H1 (cell line): ENCODE data around the gene NADK2. TPM values are rescaled to one million over a fixed set of nuclear protein-coding genes. Genes with fewer than 3 reads are reported as not detected.

Source experiments
- CTCF ChIA-PET: fragments of 300-600 bp; sonication (Branson Sonifier 250); formaldehyde crosslinking; loops from one replicate; lab custom pipeline; 2021; ENCODE audit not compliant: partially characterized antibody; lab: Charles Lee
- POLR2A ChIA-PET: fragments of 300-600 bp; sonication (Branson Sonifier 250); formaldehyde crosslinking; loops from one replicate; lab custom pipeline; 2021; ENCODE audit warnings: inconsistent platforms; ENCODE audit not compliant: partially characterized antibody; lab: Charles Lee
- DNase-seq, 2 experiments: peaks; one replicate each; pipeline versions ENCODE4 v3.0.0 to v3.0.0-alpha.2; 2010 to 2022; ENCODE audit warnings: low spot score in 2 of 2, low read depth in 1 of 2, mixed read lengths in 1 of 2
- FAIRE-seq: peaks from 2 replicates; lab custom pipeline; 2011; peaks lifted over from hg19 to GRCh38; lab: Jason Lieb, UNC
- H2AFZ ChIP-seq: 2 replicates; pipeline ENCODE4 v1.8.1; 2012; ENCODE audit warnings: low read length, inconsistent platforms
- H2AK5ac ChIP-seq: 2 replicates; pipeline ENCODE4 v1.6.1; 2013; ENCODE audit warnings: low read depth, low read length
- H2BK120ac ChIP-seq: replicated peaks from 2 replicates; pipeline ENCODE3; 2013; ENCODE audit warnings: low read depth, low read length, inconsistent platforms
- H2BK12ac ChIP-seq: 2 replicates; pipeline ENCODE4 v1.6.1; 2013; ENCODE audit warnings: low read depth, low read length
- H2BK15ac ChIP-seq: 2 replicates; pipeline ENCODE4 v1.6.1; 2013; ENCODE audit warnings: low read length
- H2BK20ac ChIP-seq: 2 replicates; pipeline ENCODE4 v1.6.1; 2013; ENCODE audit warnings: low read length
- H2BK5ac ChIP-seq: 2 replicates; pipeline ENCODE4 v1.6.1; 2013; ENCODE audit warnings: low read depth, low read length
- H3K14ac ChIP-seq: 2 replicates; pipeline ENCODE4 v1.6.1; 2013; ENCODE audit warnings: inconsistent platforms; ENCODE audit not compliant: insufficient read length
- H3K18ac ChIP-seq: 2 replicates; pipeline ENCODE4 v1.6.1; 2013; ENCODE audit warnings: low read length; ENCODE audit errors: extremely low read depth
- H3K23ac ChIP-seq: 2 replicates; pipeline ENCODE4 v1.6.1; 2013; ENCODE audit warnings: inconsistent platforms; ENCODE audit not compliant: insufficient read length
- H3K23me2 ChIP-seq: 2 replicates; pipeline ENCODE4 v1.6.1; 2013; ENCODE audit warnings: low read depth, low read length
- H3K27ac ChIP-seq: 2 replicates; pipeline ENCODE4 v1.6.1; 2011; ENCODE audit warnings: low read depth, low read length, inconsistent platforms
- H3K27me3 ChIP-seq, 4 experiments: replicated peaks in 1 of 4; 1 replicate in 1 of 4; 2 replicates in 3 of 4; pipeline versions ENCODE4 v1.6.1 to v1.8.1; 2011 to 2013; ENCODE audit warnings: low read length in 3 of 4, mild to moderate bottlenecking in 3 of 4, inconsistent platforms in 2 of 4, mixed read lengths in 2 of 4, moderate library complexity in 1 of 4; ENCODE audit not compliant: control insufficient read depth in 3 of 4, insufficient read depth in 3 of 4; ENCODE audit errors: extremely low read depth in 1 of 4
- H3K36me3 ChIP-seq, 4 experiments: 2 replicates each; pipeline versions ENCODE4 v1.6.1 to v1.8.1; 2011 to 2013; ENCODE audit warnings: mild to moderate bottlenecking in 4 of 4, low read length in 3 of 4, moderate library complexity in 2 of 4, control low read depth in 1 of 4, inconsistent platforms in 1 of 4; ENCODE audit not compliant: insufficient read depth in 4 of 4, control insufficient read depth in 2 of 4
- H3K4ac ChIP-seq: replicated peaks from 2 replicates; pipeline ENCODE3; 2013; ENCODE audit warnings: low read length, low read depth, mixed read lengths, inconsistent platforms; ENCODE audit not compliant: insufficient read length
- H3K4me1 ChIP-seq, 4 experiments: replicated peaks in 1 of 4; 1 replicate in 1 of 4; 2 replicates in 3 of 4; pipeline versions ENCODE4 v1.6.1 to v1.8.1; 2011 to 2013; ENCODE audit warnings: low read length in 3 of 4, inconsistent platforms in 2 of 4, mixed read lengths in 1 of 4; ENCODE audit not compliant: insufficient read depth in 4 of 4, control insufficient read depth in 3 of 4
- H3K4me2 ChIP-seq, 2 experiments: 2 replicates each; pipeline versions ENCODE4 v1.6.1 to v1.8.1; 2011 to 2013; ENCODE audit warnings: low read depth in 2 of 2, low read length in 2 of 2, control low read depth in 1 of 2, inconsistent platforms in 1 of 2, mild to moderate bottlenecking in 1 of 2; ENCODE audit not compliant: insufficient read depth in 1 of 2
- H3K4me3 ChIP-seq, 4 experiments: fragments of 200-600, 300-600 bp in 1 of 4; sonication (generic), shearing (Covaris generic), sonication (Bioruptor Twin) in 1 of 4; 2 replicates each; pipeline versions ENCODE4 v1.5.1 to v1.8.1; 2011 to 2016; ENCODE audit warnings: low read length in 4 of 4, low read depth in 3 of 4, control low read depth in 2 of 4, inconsistent platforms in 2 of 4, mild to moderate bottlenecking in 2 of 4, mixed read lengths in 1 of 4, moderate library complexity in 1 of 4; ENCODE audit not compliant: insufficient read depth in 2 of 4; ENCODE audit errors: extremely low read depth in 1 of 4
- H3K56ac ChIP-seq: replicated peaks from 2 replicates; pipeline ENCODE3; 2013; ENCODE audit warnings: low read depth, mild to moderate bottlenecking, mixed read lengths, low read length, inconsistent platforms; ENCODE audit not compliant: insufficient read length
- H3K79me1 ChIP-seq: 2 replicates; pipeline ENCODE4 v1.6.1; 2013; ENCODE audit warnings: low read depth, low read length, control low read depth
- H3K79me2 ChIP-seq, 2 experiments: 2 replicates each; pipeline versions ENCODE4 v1.6.1 to v1.8.1; 2012 to 2013; ENCODE audit warnings: low read length in 2 of 2, mild to moderate bottlenecking in 2 of 2, inconsistent platforms in 1 of 2; ENCODE audit not compliant: insufficient read depth in 2 of 2, control insufficient read depth in 1 of 2
- H3K9ac ChIP-seq, 4 experiments: replicated peaks in 1 of 4; 1 replicate in 1 of 4; 2 replicates in 3 of 4; pipeline versions ENCODE4 v1.6.1 to v1.8.1; 2011 to 2013; ENCODE audit warnings: low read depth in 3 of 4, low read length in 3 of 4, control low read depth in 2 of 4, mild to moderate bottlenecking in 2 of 4, moderate library complexity in 2 of 4, inconsistent platforms in 1 of 4; ENCODE audit errors: extremely low read depth in 1 of 4
- H3K9me3 ChIP-seq, 2 experiments: 2 replicates each; pipeline versions ENCODE4 v1.6.1 to v1.8.1; 2012 to 2013; ENCODE audit warnings: mild to moderate bottlenecking in 2 of 2, moderate library complexity in 2 of 2, control low read depth in 1 of 2, inconsistent platforms in 1 of 2, low read depth in 1 of 2, low read length in 1 of 2, mixed read lengths in 1 of 2; ENCODE audit not compliant: insufficient read depth in 2 of 2
- H4K20me1 ChIP-seq, 2 experiments: replicated peaks in 1 of 2; 2 replicates each; pipeline versions ENCODE3 to v1.8.1; 2011 to 2013; ENCODE audit warnings: inconsistent platforms in 2 of 2, low read length in 2 of 2, mild to moderate bottlenecking in 1 of 2; ENCODE audit not compliant: insufficient read depth in 2 of 2, control insufficient read depth in 1 of 2
- H4K5ac ChIP-seq: 2 replicates; pipeline ENCODE4 v1.6.1; 2013; ENCODE audit warnings: low read length, low read depth, mixed read lengths, inconsistent platforms; ENCODE audit not compliant: insufficient read length
- H4K8ac ChIP-seq: 2 replicates; pipeline ENCODE4 v1.8.0; 2013; ENCODE audit warnings: mild to moderate bottlenecking, moderate library complexity, low read length, inconsistent platforms; ENCODE audit not compliant: insufficient read depth; ENCODE audit errors: extremely low read depth
- H4K91ac ChIP-seq: replicated peaks from 2 replicates; pipeline ENCODE3; 2013; ENCODE audit warnings: low read length, mixed read lengths, inconsistent platforms; ENCODE audit not compliant: insufficient read length
- BCL11A ChIP-seq, 2 experiments: IDR thresholded peaks; one replicate each; pipeline ENCODE4 v1.6.1; 2011; ENCODE audit warnings: low read depth in 2 of 2, low read length in 2 of 2, mild to moderate bottlenecking in 2 of 2
- BRCA1 ChIP-seq: IDR thresholded peaks from 2 replicates; pipeline ENCODE4 v1.6.1; 2012; ENCODE audit warnings: low read depth, low read length, improper control_type of control experiment
- EZH2 ChIP-seq: fragments of 200-600 bp; sonication (generic); IDR thresholded peaks from 2 replicates; pipeline ENCODE4 v1.7.1; 2012; ENCODE audit warnings: low read depth, mild to moderate bottlenecking, moderate library complexity, low read length, inconsistent platforms; ENCODE audit not compliant: severe bottlenecking
- SIN3A ChIP-seq, 2 experiments: IDR thresholded peaks in 1 of 2; conservative IDR thresholded peaks in 1 of 2; 2 replicates each; pipeline ENCODE4 v1.6.1; 2011 to 2012; ENCODE audit warnings: low read length in 2 of 2, improper control_type of control experiment in 1 of 2, low read depth in 1 of 2, mild to moderate bottlenecking in 1 of 2
- WGBS, 2 experiments: shearing (Covaris generic) in 1 of 2; methylation state at CpG; one replicate each; pipeline versions ENCODE4 v1.1.6 to v1.1.7; 2013 to 2015; ENCODE audit warnings: low lambda C conversion rate in 2 of 2, mixed read lengths in 2 of 2, inconsistent platforms in 1 of 2, low coverage in 1 of 2, missing lambda C conversion rate in 1 of 2; ENCODE audit not compliant: insufficient replicate concordance in 2 of 2, insufficient coverage in 1 of 2, insufficient read length in 1 of 2; ENCODE audit errors: extremely low coverage in 1 of 2, missing lambda C conversion rate in 1 of 2; 5-methylcytosine and 5-hydroxymethylcytosine counted together
- polyA plus RNA-seq, 7 experiments: library from polyadenylated mRNA; depleted of rRNA in 3 of 7; stranded (reverse) in 5 of 7; unstranded in 2 of 7; fragments of >200 nt in 5 of 7; fragments of 200-250 nt in 2 of 7; gene quantifications; 1 replicate in 5 of 7; 2 replicates in 1 of 7; 4 replicates in 1 of 7; pipeline versions ENCODE4 v1.2.1 to v1.2.3, GENCODE V29; 2011 to 2013; ENCODE audit warnings: missing spikeins in 2 of 7, mixed read lengths in 2 of 7
- total RNA-seq: library from RNA; stranded (reverse); fragmentation: NEBNext Ultra II Directional; extraction: Animal tissue kit (Norgen Biotek cat#: 25700); gene quantifications from 2 replicates; pipeline ENCODE4 v1.2.1, GENCODE V29; 2021

NADK2 gene
- total and polyA plus RNA-seq, 2 of the 8 experiments (the other 6 are each of a cell fraction or from before 2014, with no cell fraction given): 3.4 to 16.1 TPM

DNA sequence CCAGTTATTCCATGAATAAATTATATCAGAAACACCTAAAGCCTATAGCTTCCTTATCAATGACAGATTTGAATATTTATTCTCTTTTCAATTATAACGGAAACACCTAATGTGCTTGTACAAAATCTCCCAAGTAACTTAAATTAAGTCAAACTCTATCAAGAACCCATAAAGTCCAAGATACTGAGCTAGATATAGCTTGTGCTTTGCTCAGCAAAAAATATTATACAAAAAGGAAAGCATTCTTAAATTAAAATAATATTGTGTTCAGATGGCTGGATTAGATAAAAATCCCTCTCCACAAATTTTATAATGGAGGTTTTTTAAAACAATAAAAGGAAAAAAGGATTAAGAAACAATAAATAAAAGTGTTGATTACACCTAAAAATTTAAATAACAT lies 23.7 kb downstream of the NADK2 start:
- no peaks in the 10 kb centered on the region for H3K79me1 ChIP-seq
- no peaks in the 10 kb centered on the region for H3K27me3 ChIP-seq
- no peak overlapping the region for H2BK5ac ChIP-seq
- H2BK12ac ChIP-seq: no peak overlapping the region
- WGBS, 2 experiments: 89% methylated on average over 1 of the region's 1 CpG; no CpG with 5 or more reads in 1 of the 2 experiments
- no peaks in the 10 kb centered on the region for H4K20me1 ChIP-seq
- ChIA-PET POLR2A (no interaction called here), CTCF (interaction anchor here (0.7 to 1.2 kb wide), 4 partner anchors 115 to 478 kb away, joined by 3 to 4 read pairs (median 3); no protein-coding TSS in a partner anchor)
- no peaks in the 10 kb centered on the region; a peak in 2 of 8 replicates for H3K36me3 ChIP-seq
- H4K5ac ChIP-seq: no peak overlapping the region
- H3K56ac ChIP-seq: no peak overlapping the region
- no peak overlapping the region for H2AK5ac ChIP-seq
- no peak overlapping the region for H3K4me2 ChIP-seq
- no peak overlapping the region for H3K9ac ChIP-seq
- H3K14ac ChIP-seq: no peak overlapping the region
- no peak overlapping the region for H4K8ac ChIP-seq
- no peak for FAIRE-seq
- H3K4ac ChIP-seq: no peak overlapping the region
- H3K23me2 ChIP-seq: no peaks in the 10 kb centered on the region
- H3K79me2 ChIP-seq: no peaks in the 10 kb centered on the region
- no peak overlapping the region for H3K23ac ChIP-seq
- H2BK120ac ChIP-seq: no peak overlapping the region
- no peak overlapping the region for H3K18ac ChIP-seq
- no peak overlapping the region for H3K27ac ChIP-seq
- no peak for TF ChIP-seq BRCA1
- TF ChIP-seq EZH2: no peak
- TF ChIP-seq SIN3A (conservative IDR thresholded peaks at IDR 0.05 in 1 of 2, IDR thresholded peaks at IDR 0.05 in 1 of 2; ENCODE audit: low read depth in 1 of 2, low read length in 2 of 2): no peak
- no peak for TF ChIP-seq BCL11A (IDR thresholded peaks at IDR 0.05; ENCODE audit: low read depth in 2 of 2, low read length in 2 of 2)
- H3K9me3 ChIP-seq: no peaks in the 10 kb centered on the region
- DNase-seq: no peak
- no peak overlapping the region for H2BK20ac ChIP-seq
- H3K4me1 ChIP-seq: no peaks in the 10 kb centered on the region
- no peak overlapping the region for H4K91ac ChIP-seq
- no peak overlapping the region for H3K4me3 ChIP-seq
- H2BK15ac ChIP-seq: no peak overlapping the region
- H2AFZ ChIP-seq: no peak overlapping the region
